D721Med (cell line): ENCODE measurements around the gene CMTM3.

Experiments used
- DNase-seq: peaks from one replicate; pipeline ENCODE4 v3.0.0; 2011; ENCODE audit warnings: low spot score; ENCODE audit not compliant: insufficient read length
- FAIRE-seq: peaks from 2 replicates; lab custom pipeline; 2011; peaks lifted over from hg19 to GRCh38; lab: Jason Lieb, UNC
- TF ChIP-seq, protein P1 (sequence below): IDR thresholded peaks from 2 replicates; pipeline ENCODE4 v1.5.1; 2012; ENCODE audit warnings: mild to moderate bottlenecking, control low read depth; ENCODE audit not compliant: insufficient read depth; ENCODE audit errors: missing control alignments

Gene CMTM3

DNA sequence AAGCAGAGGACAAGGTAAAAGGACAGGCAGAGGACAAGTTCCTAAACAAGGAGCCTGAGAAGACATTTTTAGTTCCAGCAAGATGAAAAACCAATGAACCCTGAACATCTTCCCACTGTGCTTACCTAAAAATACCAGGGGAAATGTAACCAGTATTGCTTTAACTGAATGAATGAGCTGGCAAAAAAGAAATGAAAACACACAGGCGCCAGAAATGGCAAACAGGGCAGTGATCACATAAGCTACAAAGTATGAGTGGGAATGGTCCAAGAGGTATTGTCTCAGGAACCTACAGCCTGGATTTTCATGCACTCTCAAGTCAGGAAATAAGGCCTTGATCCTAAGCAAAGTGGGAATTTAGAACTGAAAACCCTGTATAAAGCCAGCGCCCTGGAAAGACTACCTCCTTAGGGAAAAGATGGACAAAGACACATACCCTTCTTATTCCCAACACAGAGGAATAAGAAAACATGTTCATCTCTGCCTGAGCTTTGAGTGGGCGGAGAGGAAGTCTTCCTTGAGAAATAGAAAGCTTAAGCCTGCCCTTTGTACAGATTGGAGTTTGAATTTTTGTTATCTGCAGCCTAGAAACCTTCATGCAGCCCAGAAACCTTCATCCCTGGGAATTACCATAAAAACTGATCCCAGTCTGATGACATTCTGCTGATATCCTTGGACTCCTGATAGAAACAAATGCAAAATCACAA is 23.1 kb upstream of the CMTM3 start:
- DNase-seq (no peak), FAIRE-seq (no peak)

DNA sequence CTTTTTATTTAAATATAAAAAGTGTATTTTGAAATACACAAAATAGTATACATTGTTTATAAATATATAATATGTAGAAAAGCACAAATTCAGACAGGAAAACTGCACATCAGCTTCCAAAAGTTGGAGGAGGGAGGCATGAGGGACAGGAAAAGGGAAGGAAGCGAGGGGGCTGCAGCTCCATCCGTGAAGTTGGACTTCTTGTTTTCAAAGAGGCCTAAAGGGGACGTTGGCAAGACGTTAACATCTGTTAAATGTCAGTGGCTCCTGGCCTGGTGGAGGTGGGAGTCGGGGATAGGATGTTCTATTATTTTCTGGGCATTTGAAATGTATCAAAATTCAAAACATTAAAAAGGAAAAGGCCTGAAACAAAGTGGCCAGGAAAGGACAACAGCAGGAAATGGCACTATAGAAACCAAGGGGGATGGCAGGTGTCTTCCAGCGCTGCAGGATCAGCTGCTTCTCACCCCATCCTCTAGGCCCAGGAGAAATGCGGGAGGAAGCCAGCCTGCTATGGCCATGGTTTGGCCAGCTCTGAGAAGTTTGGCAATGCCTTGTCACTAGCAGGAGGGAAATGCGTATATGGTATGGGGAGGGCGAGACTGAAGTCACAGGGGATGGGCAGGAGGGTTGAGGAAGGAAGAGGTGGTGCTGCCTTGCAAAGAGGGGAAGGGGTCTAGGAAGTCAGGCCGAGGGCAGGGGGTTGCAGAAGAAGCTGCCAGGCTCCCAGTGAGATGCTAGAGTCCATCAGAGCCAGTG is 18.8 kb upstream of the CMTM3 start:
- no peak for FAIRE-seq
- TF ChIP-seq, protein P1, sequence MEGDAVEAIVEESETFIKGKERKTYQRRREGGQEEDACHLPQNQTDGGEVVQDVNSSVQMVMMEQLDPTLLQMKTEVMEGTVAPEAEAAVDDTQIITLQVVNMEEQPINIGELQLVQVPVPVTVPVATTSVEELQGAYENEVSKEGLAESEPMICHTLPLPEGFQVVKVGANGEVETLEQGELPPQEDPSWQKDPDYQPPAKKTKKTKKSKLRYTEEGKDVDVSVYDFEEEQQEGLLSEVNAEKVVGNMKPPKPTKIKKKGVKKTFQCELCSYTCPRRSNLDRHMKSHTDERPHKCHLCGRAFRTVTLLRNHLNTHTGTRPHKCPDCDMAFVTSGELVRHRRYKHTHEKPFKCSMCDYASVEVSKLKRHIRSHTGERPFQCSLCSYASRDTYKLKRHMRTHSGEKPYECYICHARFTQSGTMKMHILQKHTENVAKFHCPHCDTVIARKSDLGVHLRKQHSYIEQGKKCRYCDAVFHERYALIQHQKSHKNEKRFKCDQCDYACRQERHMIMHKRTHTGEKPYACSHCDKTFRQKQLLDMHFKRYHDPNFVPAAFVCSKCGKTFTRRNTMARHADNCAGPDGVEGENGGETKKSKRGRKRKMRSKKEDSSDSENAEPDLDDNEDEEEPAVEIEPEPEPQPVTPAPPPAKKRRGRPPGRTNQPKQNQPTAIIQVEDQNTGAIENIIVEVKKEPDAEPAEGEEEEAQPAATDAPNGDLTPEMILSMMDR: no peak
- no peak for DNase-seq

More for the DNA sequence above, 23.1 kb upstream of the CMTM3 start:
- TF ChIP-seq, protein P1: no peak

DNA sequence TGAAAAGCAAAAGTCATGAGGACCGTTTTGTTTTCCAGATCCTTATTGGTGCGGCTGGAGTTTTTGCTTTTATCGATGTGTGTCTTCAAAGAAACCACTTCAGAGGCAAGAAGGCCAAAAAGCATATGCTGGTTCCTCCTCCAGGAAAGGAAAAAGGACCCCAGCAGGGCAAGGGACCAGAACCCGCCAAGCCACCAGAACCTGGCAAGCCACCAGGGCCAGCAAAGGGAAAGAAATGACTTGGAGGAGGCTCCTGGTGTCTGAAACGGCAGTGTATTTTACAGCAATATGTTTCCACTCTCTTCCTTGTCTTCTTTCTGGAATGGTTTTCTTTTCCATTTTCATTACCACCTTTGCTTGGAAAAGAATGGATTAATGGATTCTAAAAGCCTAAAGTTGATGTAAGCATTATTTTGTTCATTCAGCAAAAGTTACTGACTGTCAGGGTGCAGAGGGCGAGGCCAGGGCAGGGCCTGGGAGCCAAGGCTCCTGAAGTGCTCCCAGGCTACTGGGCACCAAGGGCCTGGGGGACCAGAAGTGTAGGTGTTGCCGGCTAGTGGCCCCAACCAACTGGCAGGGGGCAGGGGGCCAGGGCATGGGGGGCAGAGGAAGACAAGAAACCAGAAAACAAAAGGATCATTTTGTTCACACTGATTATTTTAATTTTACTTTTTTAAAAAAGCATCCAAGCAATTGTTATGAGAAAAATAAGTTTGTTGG is 16.5 kb upstream of the CMTM3 start:
- FAIRE-seq (no peak), DNase-seq (no peak)
- TF ChIP-seq, protein P1: no peak

GRCh38 chr16:66588981-66589713 is 15.4 kb upstream of the CMTM3 start:
- DNase-seq (no peak), FAIRE-seq (no peak)
- TF ChIP-seq, protein P1: peak; percentile 42

- no peak for FAIRE-seq
- TF ChIP-seq, protein P1: no peak
- DNase-seq: no peak
Measured at GRCh38 chr16:66590322-66590721, 14.2 kb upstream of the CMTM3 start.

DNA sequence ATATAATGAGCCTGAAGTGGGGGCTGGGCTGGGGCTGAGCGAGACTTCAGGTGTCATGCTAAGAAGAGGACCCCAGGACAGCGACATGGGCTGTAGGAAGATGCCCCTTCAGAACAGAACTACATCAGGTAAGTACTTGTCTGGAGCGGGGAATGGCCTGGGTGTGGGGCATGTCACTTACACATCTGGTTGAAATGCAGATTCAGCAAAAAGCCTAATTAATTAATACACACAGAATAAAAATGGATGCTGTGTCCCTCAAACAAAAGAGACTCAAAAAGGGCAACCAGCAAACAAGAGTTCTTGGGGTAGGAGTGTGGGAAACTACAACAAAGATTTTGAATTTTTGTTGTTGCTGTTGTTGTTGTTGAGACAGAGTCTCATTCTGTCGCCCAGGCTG is 13.5 kb upstream of the CMTM3 start:
- TF ChIP-seq, protein P1: no peak
- FAIRE-seq (no peak), DNase-seq (no peak)
